ENCODE data around the gene MRPL11. TPM values are rescaled to one million over a fixed set of nuclear protein-coding genes. Genes with fewer than 3 reads are reported as not detected.

Gene MRPL11
- total and polyA plus RNA-seq, 10 donors: 25.5 to 87.1 (median 37.3) TPM

- intact Hi-C loops (cut with DNase I; ENCODE audit: low total_unique reads): no loop called here
- DNase-seq: no peak
- TF ChIP-seq POLR2A (IDR thresholded peaks at IDR 0.05) (no peak), POLR2AphosphoS5 (IDR thresholded peaks at IDR 0.05) (no peak), CTCF (IDR thresholded peaks at IDR 0.05 in 8 of 11, conservative IDR thresholded peaks at IDR 0.05 in 3 of 11) (no peak)
- peaks cover 0 to 25% (median 7%) of the 10 kb centered on the region in 6 donors for H3K36me3 ChIP-seq
- H3K9me3 ChIP-seq: no peaks in the 10 kb centered on the region
- H3K4me3 ChIP-seq: no peak overlapping the region
- H3K4me1 ChIP-seq: peaks cover 0 to 11% (median 0%) of the 10 kb centered on the region in 6 donors
- WGBS, 5 donors: 85 to 96% (median 90%) methylated on average over 2 of the region's 2 CpGs
- no peak overlapping the region for H3K27ac ChIP-seq
- H3K27me3 ChIP-seq (replicated peaks in 1 of 7): peaks cover 0 to 14% (median 0%) of the 10 kb centered on the region in 7 donors
Measured at GRCh38 chr11:66428933-66429332, 9.7 kb downstream of the MRPL11 start.

- intact Hi-C loops (cut with DNase I; ENCODE audit: low total_unique reads): no loop called here
- Histone ChIP-seq H3K27ac (no peak overlapping the region), H3K36me3 (no peaks in the 10 kb centered on the region), H3K27me3 (replicated peaks in 1 of 7) (peaks cover 0 to 14% (median 0%) of the 10 kb centered on the region in 7 donors), H3K9me3 (peaks cover 0 to 6% (median 0%) of the 10 kb centered on the region in 8 donors), H3K4me3 (no peak overlapping the region), H3K4me1 (peaks cover 0 to 4% (median under 1%) of the 10 kb centered on the region in 6 donors)
- 62 to 81% (median 68%) methylated on average over 21 to 23 of the region's 23 CpGs for WGBS, 5 donors
- no peak for DNase-seq
- TF ChIP-seq POLR2AphosphoS5 (IDR thresholded peaks at IDR 0.05) (no peak), CTCF (IDR thresholded peaks at IDR 0.05 in 8 of 11, conservative IDR thresholded peaks at IDR 0.05 in 3 of 11) (no peak), POLR2A (IDR thresholded peaks at IDR 0.05) (no peak)
Measured at GRCh38 chr11:66426314-66426713, 12.3 kb downstream of the MRPL11 start.

- intact Hi-C loops (cut with DNase I; ENCODE audit: low total_unique reads): no loop called here
- WGBS, 5 donors: 13 to 18% (median 15%) methylated on average over 33 to 38 of the region's 38 CpGs
- TF ChIP-seq POLR2AphosphoS5 (IDR thresholded peaks at IDR 0.05) (peak; percentile 75 to 85 (median 77)), POLR2A (IDR thresholded peaks at IDR 0.05) (no peak), CTCF (IDR thresholded peaks at IDR 0.05 in 8 of 11, conservative IDR thresholded peaks at IDR 0.05 in 3 of 11) (peak in 1 of 11 experiments; percentile 19)
- H3K27ac ChIP-seq: no peak overlapping the region
- H3K9me3 ChIP-seq: peaks cover 0 to 7% (median 0%) of the 10 kb centered on the region in 8 donors
- H3K4me1 ChIP-seq: peaks cover 0 to 20% (median 3%) of the 10 kb centered on the region in 6 donors
- no peaks in the 10 kb centered on the region for H3K36me3 ChIP-seq
- peak; percentile 91 for DNase-seq
- H3K27me3 ChIP-seq (replicated peaks in 1 of 7): peaks cover 0 to 57% (median 29%) of the 10 kb centered on the region in 7 donors
- no peak overlapping the region for H3K4me3 ChIP-seq
Measured at GRCh38 chr11:66421492-66422205, 17.0 kb downstream of the MRPL11 start.

GRCh38 chr11:66420671-66421476 is 17.8 kb downstream of the MRPL11 start, which contains the start of gene NPAS4:
Gene NPAS4 (plus strand): TSS chr11:66421035. CDS start chr11:66421180, 145 bp downstream.
- no peak for TF ChIP-seq POLR2A (IDR thresholded peaks at IDR 0.05)
- no peak for TF ChIP-seq CTCF (IDR thresholded peaks at IDR 0.05 in 8 of 11, conservative IDR thresholded peaks at IDR 0.05 in 3 of 11)
- TF ChIP-seq POLR2AphosphoS5 (IDR thresholded peaks at IDR 0.05): no peak
- DNase-seq: no peak
- Histone ChIP-seq H3K27me3 (replicated peaks in 1 of 7) (peaks cover 0 to 58% (median 32%) of the 10 kb centered on the region in 7 donors), H3K4me1 (peaks cover 0 to 20% (median 3%) of the 10 kb centered on the region in 6 donors), H3K9me3 (peaks cover 0 to 7% (median 0%) of the 10 kb centered on the region in 8 donors), H3K27ac (no peak within 1 kb of the TSS), H3K4me3 (no peak within 1 kb of the TSS), H3K36me3 (no peaks in the 10 kb centered on the region)
- 10 to 14% (median 10%) methylated on average over 31 to 71 of the region's 71 CpGs for WGBS, 5 donors
- intact Hi-C loops (cut with DNase I; ENCODE audit: low total_unique reads): no loop called here

Data from spleen (tissue), 11 donors.